Stimulated activated CD8-positive, alpha-beta memory T cell treated with anti-CD3 and anti-CD28 coated beads, Interleukin-4, amount 100 ng/mL, for 48 hours (primary cell): ENCODE data around the gene STH.
A peak's percentile ranks its signal among the peaks of the same experiment; 100 is the strongest.
"Not testable (repeated sequence)": the region's sequence is repeated elsewhere in the genome, so short reads cannot be mapped to it uniquely, and the experiment has no call there.

ENCODE experiments used
- DNase-seq: peaks from one replicate; pipeline ENCODE4 v3.0.0-alpha.2; 2020

The STH gene

DNA sequence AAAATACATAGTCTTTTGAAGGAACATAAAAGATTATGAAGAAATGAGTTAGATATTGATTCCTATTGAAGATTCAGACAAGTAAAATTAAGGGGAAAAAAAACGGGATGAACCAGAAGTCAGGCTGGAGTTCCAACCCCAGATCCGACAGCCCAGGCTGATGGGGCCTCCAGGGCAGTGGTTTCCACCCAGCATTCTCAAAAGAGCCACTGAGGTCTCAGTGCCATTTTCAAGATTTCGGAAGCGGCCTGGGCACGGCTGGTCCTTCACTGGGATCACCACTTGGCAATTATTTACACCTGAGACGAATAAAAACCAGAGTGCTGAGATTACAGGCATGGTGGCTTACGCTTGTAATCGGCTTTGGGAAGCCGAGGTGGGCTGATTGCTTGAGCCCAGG lies 9.5 kb downstream of the STH start:
- no peak for DNase-seq

- no peak for DNase-seq
Observed at GRCh38 chr17:46009681-46010596, 10.9 kb downstream of the STH start.

GRCh38 chr17:46010597-46011186 lies 11.6 kb downstream of the STH start:
- no peak for DNase-seq

DNA sequence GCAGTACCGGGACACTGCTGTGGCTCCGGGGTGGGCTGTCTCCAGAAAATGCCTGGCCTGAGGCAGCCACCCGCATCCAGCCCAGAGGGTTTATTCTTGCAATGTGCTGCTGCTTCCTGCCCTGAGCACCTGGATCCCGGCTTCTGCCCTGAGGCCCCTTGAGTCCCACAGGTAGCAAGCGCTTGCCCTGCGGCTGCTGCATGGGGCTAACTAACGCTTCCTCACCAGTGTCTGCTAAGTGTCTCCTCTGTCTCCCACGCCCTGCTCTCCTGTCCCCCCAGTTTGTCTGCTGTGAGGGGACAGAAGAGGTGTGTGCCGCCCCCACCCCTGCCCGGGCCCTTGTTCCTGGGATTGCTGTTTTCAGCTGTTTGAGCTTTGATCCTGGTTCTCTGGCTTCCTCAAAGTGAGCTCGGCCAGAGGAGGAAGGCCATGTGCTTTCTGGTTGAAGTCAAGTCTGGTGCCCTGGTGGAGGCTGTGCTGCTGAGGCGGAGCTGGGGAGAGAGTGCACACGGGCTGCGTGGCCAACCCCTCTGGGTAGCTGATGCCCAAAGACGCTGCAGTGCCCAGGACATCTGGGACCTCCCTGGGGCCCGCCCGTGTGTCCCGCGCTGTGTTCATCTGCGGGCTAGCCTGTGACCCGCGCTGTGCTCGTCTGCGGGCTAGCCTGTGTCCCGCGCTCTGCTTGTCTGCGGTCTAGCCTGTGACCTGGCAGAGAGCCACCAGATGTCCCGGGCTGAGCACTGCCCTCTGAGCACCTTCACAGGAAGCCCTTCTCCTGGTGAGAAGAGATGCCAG lies 12.9 kb downstream of the STH start:
- no peak for DNase-seq

- DNase-seq: no peak
Observed at GRCh38 chr17:46012506-46013079, 13.5 kb downstream of the STH start.

DNA sequence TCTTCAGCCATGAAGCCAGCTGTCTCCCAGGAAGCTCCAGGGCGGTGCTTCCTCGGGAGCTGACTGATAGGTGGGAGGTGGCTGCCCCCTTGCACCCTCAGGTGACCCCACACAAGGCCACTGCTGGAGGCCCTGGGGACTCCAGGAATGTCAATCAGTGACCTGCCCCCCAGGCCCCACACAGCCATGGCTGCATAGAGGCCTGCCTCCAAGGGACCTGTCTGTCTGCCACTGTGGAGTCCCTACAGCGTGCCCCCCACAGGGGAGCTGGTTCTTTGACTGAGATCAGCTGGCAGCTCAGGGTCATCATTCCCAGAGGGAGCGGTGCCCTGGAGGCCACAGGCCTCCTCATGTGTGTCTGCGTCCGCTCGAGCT lies 14.1 kb downstream of the STH start:
- DNase-seq: no peak

DNA sequence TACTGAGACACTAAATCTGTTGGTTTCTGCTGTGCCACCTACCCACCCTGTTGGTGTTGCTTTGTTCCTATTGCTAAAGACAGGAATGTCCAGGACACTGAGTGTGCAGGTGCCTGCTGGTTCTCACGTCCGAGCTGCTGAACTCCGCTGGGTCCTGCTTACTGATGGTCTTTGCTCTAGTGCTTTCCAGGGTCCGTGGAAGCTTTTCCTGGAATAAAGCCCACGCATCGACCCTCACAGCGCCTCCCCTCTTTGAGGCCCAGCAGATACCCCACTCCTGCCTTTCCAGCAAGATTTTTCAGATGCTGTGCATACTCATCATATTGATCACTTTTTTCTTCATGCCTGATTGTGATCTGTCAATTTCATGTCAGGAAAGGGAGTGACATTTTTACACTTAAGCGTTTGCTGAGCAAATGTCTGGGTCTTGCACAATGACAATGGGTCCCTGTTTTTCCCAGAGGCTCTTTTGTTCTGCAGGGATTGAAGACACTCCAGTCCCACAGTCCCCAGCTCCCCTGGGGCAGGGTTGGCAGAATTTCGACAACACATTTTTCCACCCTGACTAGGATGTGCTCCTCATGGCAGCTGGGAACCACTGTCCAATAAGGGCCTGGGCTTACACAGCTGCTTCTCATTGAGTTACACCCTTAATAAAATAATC lies 14.6 kb downstream of the STH start:
- no peak for DNase-seq

- DNase-seq: not testable (repeated sequence)
Observed at GRCh38 chr17:46019408-46019925, 20.4 kb downstream of the STH start.

GRCh38 chr17:46020023-46020761 lies 21.1 kb downstream of the STH start:
- DNase-seq: peak; percentile 63

DNA sequence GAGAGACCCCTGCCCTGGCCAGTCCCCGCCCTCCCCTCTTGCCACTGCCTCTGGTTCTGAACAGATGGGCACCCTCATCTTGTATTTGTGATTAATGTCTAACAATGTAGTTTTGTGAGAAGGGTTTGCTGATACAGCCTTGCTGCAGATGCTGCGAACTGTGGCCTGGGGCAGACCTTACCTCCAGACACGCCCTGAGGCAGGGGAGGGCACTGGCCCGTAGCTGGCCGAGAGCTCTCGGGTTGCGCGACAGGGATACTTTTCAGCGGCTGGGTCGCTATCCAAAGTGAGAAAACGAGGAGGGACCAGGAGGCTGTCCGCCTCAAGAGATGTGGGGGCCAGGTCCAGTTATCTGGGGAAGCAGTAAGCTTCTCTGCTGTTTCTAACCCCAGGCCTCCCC lies 21.9 kb downstream of the STH start:
- DNase-seq: no peak

DNA sequence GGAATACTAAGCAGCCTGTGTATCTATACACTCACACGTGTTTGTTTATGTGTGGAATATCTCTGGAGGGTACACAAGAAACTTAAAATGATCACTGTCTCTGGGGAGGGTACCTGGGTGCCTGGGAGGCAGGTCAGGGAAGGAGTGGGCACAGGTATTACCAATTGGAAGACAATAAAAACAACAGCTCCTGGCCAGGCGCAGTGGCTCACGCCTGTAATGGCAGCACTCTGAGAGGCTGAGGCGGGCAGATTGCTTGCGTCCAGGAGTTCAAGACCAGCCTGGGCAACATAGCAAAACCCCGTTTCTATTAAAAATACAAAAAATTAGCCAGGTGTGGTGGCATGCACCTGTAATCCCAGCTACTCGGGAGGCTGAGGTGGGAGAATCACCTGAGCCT lies 24.3 kb downstream of the STH start:
- DNase-seq: not testable (repeated sequence)

DNA sequence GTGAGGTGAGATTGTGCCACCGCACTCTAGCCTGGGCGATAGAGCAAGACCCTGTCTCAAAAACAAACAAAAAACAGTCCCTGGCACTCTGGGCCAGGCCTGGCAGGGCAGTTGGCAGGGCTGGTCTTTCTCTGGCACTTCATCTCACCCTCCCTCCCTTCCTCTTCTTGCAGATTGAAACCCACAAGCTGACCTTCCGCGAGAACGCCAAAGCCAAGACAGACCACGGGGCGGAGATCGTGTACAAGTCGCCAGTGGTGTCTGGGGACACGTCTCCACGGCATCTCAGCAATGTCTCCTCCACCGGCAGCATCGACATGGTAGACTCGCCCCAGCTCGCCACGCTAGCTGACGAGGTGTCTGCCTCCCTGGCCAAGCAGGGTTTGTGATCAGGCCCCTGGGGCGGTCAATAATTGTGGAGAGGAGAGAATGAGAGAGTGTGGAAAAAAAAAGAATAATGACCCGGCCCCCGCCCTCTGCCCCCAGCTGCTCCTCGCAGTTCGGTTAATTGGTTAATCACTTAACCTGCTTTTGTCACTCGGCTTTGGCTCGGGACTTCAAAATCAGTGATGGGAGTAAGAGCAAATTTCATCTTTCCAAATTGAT lies 24.8 kb downstream of the STH start:
- DNase-seq: no peak

DNA sequence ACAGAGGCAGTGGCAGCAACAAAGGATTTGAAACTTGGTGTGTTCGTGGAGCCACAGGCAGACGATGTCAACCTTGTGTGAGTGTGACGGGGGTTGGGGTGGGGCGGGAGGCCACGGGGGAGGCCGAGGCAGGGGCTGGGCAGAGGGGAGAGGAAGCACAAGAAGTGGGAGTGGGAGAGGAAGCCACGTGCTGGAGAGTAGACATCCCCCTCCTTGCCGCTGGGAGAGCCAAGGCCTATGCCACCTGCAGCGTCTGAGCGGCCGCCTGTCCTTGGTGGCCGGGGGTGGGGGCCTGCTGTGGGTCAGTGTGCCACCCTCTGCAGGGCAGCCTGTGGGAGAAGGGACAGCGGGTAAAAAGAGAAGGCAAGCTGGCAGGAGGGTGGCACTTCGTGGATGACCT lies 25.5 kb downstream of the STH start:
- DNase-seq: no peak

GRCh38 chr17:46025060-46025459 lies 26.0 kb downstream of the STH start:
- DNase-seq: no peak

GRCh38 chr17:46025510-46026165 lies 26.6 kb downstream of the STH start:
- DNase-seq: no peak

DNA sequence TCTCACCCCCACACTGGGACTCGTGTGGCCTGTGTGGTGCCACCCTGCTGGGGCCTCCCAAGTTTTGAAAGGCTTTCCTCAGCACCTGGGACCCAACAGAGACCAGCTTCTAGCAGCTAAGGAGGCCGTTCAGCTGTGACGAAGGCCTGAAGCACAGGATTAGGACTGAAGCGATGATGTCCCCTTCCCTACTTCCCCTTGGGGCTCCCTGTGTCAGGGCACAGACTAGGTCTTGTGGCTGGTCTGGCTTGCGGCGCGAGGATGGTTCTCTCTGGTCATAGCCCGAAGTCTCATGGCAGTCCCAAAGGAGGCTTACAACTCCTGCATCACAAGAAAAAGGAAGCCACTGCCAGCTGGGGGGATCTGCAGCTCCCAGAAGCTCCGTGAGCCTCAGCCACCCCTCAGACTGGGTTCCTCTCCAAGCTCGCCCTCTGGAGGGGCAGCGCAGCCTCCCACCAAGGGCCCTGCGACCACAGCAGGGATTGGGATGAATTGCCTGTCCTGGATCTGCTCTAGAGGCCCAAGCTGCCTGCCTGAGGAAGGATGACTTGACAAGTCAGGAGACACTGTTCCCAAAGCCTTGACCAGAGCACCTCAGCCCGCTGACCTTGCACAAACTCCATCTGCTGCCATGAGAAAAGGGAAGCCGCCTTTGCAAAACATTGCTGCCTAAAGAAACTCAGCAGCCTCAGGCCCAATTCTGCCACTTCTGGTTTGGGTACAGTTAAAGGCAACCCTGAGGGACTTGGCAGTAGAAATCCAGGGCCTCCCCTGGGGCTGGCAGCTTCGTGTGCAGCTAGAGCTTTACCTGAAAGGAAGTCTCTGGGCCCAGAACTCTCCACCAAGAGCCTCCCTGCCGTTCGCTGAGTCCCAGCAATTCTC lies 27.4 kb downstream of the STH start:
- no peak for DNase-seq

DNA sequence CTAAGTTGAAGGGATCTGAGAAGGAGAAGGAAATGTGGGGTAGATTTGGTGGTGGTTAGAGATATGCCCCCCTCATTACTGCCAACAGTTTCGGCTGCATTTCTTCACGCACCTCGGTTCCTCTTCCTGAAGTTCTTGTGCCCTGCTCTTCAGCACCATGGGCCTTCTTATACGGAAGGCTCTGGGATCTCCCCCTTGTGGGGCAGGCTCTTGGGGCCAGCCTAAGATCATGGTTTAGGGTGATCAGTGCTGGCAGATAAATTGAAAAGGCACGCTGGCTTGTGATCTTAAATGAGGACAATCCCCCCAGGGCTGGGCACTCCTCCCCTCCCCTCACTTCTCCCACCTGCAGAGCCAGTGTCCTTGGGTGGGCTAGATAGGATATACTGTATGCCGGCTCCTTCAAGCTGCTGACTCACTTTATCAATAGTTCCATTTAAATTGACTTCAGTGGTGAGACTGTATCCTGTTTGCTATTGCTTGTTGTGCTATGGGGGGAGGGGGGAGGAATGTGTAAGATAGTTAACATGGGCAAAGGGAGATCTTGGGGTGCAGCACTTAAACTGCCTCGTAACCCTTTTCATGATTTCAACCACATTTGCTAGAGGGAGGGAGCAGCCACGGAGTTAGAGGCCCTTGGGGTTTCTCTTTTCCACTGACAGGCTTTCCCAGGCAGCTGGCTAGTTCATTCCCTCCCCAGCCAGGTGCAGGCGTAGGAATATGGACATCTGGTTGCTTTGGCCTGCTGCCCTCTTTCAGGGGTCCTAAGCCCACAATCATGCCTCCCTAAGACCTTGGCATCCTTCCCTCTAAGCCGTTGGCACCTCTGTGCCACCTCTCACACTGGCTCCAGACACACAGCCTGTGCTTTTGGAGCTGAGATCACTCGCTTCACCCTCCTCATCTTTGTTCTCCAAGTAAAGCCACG lies 28.3 kb downstream of the STH start:
- no peak for DNase-seq

GRCh38 chr17:46027976-46028325 lies 28.9 kb downstream of the STH start:
- DNase-seq: no peak

DNA sequence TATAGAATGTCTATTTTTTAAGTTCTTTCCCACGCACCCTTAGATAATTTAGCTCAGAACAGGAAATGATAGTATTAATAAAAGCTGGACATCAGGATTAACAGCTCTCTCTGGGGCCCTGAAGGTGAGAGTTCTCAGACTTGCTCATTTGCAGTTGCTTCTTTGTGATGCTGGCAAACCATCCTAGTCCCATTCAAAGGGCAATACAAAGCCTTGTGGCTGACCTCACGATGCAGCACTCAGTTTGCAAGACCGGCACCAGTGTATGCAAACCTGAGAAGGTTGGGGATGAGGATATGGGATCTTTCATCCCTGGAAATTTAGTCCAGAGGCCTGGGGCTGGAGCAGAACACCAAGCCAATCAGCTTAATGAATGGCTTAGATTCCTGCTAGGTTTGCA lies 29.3 kb downstream of the STH start:
- no peak for DNase-seq
